HG02571 (cell line): ENCODE data around the gene RGS8.

Experiments used
- ATAC-seq: cut with Tn5 transposase; IDR thresholded peaks from one replicate; pipeline ENCODE4 v1.9.1; 2021; ENCODE audit warnings: mild to moderate bottlenecking, moderate library complexity; ENCODE audit not compliant: unreplicated experiment

Gene RGS8

DNA sequence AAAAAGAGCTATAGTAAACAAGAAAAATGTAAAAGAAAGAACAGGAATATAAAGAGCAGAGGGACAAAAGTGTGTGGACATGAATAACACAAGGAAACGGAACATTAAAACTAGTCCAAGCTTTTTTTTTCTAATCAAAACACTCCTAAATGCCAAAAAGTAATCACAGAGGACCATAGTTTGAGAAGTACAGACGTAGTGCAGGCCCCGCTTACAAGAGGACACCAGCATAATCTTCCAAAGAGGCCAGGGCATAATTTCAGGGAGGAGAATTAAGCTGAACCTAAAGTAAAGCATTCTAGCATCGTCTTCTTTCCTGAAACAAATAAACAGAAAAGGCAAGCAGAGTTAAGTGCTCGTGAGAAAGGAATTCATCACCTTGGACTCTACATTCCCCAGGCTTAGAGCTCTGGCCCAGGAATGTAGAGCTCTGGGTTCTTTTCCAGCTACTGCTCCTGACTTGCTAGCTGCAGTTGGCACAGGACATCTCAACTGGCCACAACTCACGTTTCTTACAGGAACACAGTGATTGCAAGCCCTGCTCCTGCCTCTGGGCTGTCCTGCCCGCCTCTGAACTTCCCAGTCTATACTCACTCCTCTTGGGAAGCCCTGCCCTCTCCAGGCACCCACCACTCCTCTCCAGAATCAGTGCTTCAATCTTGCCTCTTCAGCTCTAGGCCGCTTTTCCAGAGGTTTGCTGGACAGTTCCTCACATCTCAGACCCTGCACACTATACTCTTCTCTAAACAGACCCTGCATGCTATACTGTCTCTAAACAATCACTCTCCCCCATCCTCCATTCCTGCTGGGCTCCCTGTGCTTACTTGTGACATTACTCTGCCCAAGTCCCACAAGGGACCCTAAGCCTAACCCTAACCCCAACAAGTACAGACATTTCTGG is 9.8 kb downstream of the RGS8 start:
- ATAC-seq: no peak

DNA sequence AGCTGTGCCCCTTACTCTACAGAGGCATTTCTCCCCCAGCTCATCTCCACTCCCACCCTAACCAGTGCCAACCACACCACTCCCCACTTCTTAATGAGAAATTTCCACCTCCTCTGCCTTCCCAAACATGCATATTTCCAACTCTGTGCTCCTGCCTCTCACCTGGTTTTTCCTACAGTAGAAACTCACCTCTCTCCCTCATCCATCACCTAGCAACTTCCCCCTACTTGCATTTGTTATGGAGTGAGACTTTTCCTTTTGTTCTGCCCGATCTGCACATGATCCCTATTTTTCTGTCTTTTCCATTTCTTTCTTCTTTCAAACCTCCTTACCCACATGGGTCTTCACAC is 11.9 kb downstream of the RGS8 start:
- no peak for ATAC-seq

- ATAC-seq: no peak
Observed at GRCh38 chr1:182671750-182672486, 12.5 kb downstream of the RGS8 start.

- ATAC-seq: no peak
Observed at GRCh38 chr1:182670032-182670749, 14.2 kb downstream of the RGS8 start.

DNA sequence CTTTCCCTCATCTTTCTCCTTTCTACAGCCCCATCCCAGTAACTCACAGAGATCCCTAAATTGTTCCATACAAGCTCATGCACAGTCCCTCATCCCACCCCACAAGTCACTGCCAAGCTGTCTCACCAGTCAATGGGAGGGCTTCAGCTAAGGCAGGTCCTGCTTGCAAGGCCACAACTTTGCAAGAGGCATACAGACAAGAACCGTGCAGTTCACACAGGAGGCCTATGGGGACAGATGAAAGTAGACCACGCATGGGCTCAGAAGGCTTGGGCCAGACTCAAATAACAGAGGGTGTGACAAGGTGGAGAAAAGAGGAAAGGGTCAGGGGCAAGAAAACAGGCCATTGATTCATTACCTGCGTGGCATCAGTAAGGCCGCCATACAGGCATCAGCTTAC is 15.1 kb downstream of the RGS8 start:
- ATAC-seq: no peak

DNA sequence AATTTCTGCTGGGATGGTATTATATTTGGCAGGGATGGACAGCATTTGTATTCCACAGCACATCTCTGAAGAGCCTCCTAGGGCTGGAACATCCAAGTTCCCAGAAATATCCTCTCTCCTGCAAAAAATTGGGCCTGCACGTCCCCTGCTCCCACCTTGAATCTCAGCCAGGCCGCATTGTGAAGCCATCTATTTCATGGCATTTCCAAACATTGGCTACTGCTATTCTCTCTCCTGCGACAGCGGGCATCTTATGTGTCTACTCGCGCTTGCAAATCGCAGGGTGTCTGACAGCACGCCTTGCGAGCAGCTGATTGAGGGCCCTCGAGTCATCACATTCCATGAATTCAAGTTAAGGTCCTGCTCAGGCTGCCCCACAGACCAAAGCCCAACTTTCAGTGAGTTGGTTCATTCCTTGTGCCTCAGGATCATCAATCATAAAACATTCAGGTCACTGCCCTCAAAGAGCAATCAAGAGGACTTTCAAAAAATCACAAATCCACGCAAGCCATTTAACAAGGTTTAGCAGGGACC is 15.8 kb downstream of the RGS8 start:
- no peak for ATAC-seq

GRCh38 chr1:182667848-182668505 is 16.4 kb downstream of the RGS8 start:
- no peak for ATAC-seq

- no peak for ATAC-seq
Observed at GRCh38 chr1:182666706-182667105, 17.7 kb downstream of the RGS8 start.

- no peak for ATAC-seq
Observed at GRCh38 chr1:182664296-182664695, 20.1 kb downstream of the RGS8 start.

DNA sequence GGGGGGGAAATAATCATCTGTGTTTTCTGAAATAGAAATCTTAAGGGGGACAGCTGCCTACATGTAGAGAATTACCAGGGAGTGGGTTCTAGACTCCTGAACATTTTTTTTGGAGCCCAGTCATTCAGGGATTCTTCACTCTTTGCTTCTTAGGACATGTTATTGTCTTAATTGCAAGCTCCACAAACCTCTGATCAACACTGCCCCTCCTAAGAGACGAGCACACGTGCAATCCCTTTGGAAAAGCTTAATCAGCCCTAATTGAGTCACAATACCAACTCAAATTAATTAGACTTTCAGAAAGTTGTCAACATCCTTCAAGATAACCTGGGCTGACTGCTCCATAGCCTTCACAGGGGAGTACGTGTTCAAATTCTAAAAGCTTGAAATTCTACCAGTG is 21.4 kb downstream of the RGS8 start:
- ATAC-seq: no peak

GRCh38 chr1:182662121-182662890 is 22.1 kb downstream of the RGS8 start:
- no peak for ATAC-seq

DNA sequence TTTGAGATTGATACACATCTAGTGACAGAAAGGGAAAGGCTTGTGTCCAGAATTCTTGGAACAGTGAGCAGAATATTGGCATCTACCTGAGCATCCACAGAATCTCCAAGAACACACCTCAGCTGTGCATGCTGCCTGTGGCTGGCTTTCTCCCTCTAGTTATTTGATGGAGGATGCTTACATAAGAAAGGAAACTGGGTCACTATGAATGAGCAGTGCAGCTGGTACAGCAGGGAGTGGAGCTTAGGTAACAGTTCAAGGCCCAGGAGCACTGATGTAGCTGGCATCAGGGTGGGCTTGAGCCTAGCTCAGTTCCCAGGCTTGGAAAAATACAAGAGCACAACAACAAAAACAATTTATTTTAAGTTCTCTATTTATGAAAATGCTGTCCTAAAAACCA is 26.3 kb downstream of the RGS8 start:
- no peak for ATAC-seq

DNA sequence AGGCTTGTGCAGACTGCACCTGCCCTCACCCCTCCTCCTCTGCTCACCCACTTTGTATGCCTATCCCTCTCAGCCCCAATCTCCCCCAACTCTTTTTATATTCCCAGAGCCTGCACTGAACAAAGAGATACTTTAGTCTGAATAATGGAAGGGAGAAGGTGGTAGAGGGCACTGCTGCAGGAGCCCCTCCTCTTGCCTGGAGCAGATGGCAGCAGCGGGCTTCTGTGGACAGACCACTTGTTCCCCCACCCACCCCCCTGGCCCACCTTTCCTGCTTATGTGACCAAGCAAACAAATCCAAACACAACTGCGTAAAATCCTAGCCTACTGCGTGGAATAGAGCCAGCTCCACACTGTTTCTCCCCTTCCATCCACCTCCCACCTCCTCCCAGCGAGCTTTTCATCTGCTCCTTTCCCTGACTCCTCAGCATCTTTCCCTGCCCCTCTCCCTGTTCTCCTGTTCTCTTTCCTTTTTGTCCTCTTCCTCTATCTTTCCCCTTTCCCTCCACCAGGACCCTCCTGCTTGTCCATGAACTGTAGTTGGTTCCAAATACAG is 27.5 kb downstream of the RGS8 start:
- ATAC-seq: no peak

- no peak for ATAC-seq
Observed at GRCh38 chr1:182653986-182654385, 30.4 kb downstream of the RGS8 start.

DNA sequence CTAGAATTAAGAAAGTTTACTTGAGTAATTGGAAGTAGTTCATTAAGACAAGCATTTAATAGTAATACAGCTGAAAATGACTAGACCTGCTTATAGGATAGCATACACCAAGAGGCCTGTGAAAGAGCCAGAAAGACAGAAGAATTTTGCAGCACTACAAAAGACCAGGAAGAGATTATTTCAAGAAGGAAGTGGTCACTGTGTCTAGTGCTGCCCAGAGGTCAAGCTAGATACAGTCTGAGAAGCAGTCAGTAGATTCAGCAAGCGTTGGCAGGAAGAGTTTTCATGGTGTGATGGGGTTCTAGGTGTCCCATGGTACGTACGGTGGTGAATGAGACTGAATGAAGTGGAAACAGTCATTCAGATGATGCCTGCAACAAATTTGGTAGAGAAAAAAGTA is 31.5 kb downstream of the RGS8 start:
- no peak for ATAC-seq

DNA sequence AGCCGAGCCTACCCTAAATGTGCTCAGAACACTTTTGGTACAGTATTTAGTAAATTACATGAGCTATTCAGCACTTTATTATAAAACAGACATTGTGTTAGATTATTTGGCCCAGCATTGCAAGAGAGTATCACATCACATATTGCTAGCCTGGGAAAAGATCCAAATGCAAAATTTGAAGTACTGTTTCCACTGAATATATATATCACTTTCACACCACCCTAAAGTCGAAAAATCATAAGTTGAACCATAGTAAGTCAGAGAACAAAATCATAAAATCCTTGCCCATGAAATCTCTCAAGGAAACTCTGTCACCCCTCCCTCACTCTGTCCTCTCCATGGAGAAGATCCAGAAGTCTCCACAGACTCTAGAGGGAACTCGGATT is 33.1 kb downstream of the RGS8 start:
- ATAC-seq: no peak

GRCh38 chr1:182650678-182651338 is 33.6 kb downstream of the RGS8 start:
- no peak for ATAC-seq

DNA sequence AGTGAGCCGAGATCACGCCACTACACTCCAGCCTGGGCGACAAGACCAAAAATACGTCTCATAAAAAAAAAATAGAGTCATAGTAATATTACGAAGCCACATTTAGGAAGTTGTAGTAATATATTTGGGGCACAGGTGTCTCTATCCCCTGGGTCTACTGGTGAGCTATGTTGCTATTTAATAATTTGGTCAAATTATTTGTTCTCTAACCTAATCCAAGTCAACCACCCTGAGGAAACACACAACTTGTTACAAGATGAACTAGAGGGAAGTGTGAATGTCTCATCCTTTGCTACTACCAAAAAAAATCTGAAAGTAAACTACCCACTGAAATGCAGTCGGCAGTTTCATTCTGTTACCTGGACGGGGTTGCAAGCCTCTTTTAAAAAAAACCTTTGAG is 35.3 kb downstream of the RGS8 start:
- ATAC-seq: no peak

- ATAC-seq: no peak
Observed at GRCh38 chr1:182646739-182647138, 37.6 kb downstream of the RGS8 start.
